Cardiac fibroblast (primary cell): ENCODE measurements around the gene VGF.

ENCODE experiments used
- DNase-seq, 2 donors: peaks; one replicate each; pipeline versions ENCODE4 v3.0.0 to v3.0.0-alpha.2; 2010; ENCODE audit warnings: low read depth in 2 of 2
- H3K4me3 ChIP-seq, 2 donors: replicated peaks in 1 of 2; 1 replicate in 1 of 2; 2 replicates in 1 of 2; pipeline ENCODE4 v1.5.1; 2011; ENCODE audit warnings: low read depth in 2 of 2, low read length in 2 of 2, mild to moderate bottlenecking in 2 of 2, moderate library complexity in 1 of 2
- TF ChIP-seq, protein P1 (sequence below): IDR thresholded peaks from one replicate; pipeline ENCODE4 v1.5.1; 2011; ENCODE audit warnings: low read depth, mild to moderate bottlenecking, low read length, inconsistent platforms

The VGF gene

DNA sequence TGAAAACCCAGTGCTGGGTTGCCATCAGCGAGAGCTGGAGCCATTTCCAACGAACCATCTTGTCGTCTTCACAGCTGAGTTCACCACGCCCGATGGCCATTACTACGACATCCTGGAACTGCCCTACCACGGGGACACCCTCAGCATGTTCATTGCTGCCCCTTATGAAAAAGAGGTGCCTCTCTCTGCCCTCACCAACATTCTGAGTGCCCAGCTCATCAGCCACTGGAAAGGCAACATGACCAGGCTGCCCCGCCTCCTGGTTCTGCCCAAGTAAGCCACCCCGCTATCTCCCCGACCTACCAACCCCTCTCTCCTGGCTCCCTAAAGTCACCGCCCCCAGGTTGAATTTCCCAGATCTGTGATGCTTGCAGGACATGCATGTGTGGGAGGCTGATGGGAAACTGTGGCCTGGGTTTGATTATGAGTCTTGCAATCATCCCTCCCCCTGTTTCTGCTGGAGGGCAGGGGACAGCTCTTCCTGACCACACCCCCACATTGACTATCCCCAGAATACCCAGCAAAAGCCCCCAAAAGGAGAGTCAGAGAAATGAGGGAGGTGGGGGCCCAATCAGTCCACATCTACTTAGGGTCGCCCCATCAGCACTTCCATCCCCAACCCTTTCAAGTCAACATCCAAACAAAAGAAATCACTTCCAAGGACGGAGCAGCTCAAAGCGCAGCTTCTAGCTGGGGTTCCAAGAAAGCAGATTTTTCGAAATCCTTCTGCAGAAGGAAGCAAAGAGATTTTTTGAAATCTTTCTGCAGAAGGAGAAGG lies 31.6 kb downstream of the VGF start:
- TF ChIP-seq, protein P1, sequence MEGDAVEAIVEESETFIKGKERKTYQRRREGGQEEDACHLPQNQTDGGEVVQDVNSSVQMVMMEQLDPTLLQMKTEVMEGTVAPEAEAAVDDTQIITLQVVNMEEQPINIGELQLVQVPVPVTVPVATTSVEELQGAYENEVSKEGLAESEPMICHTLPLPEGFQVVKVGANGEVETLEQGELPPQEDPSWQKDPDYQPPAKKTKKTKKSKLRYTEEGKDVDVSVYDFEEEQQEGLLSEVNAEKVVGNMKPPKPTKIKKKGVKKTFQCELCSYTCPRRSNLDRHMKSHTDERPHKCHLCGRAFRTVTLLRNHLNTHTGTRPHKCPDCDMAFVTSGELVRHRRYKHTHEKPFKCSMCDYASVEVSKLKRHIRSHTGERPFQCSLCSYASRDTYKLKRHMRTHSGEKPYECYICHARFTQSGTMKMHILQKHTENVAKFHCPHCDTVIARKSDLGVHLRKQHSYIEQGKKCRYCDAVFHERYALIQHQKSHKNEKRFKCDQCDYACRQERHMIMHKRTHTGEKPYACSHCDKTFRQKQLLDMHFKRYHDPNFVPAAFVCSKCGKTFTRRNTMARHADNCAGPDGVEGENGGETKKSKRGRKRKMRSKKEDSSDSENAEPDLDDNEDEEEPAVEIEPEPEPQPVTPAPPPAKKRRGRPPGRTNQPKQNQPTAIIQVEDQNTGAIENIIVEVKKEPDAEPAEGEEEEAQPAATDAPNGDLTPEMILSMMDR, result no peak
- H3K4me3 ChIP-seq, result peak overlapping the region in 1 of 2 donors; percentile 24
- peak; percentile 75 to 80 for DNase-seq

DNA sequence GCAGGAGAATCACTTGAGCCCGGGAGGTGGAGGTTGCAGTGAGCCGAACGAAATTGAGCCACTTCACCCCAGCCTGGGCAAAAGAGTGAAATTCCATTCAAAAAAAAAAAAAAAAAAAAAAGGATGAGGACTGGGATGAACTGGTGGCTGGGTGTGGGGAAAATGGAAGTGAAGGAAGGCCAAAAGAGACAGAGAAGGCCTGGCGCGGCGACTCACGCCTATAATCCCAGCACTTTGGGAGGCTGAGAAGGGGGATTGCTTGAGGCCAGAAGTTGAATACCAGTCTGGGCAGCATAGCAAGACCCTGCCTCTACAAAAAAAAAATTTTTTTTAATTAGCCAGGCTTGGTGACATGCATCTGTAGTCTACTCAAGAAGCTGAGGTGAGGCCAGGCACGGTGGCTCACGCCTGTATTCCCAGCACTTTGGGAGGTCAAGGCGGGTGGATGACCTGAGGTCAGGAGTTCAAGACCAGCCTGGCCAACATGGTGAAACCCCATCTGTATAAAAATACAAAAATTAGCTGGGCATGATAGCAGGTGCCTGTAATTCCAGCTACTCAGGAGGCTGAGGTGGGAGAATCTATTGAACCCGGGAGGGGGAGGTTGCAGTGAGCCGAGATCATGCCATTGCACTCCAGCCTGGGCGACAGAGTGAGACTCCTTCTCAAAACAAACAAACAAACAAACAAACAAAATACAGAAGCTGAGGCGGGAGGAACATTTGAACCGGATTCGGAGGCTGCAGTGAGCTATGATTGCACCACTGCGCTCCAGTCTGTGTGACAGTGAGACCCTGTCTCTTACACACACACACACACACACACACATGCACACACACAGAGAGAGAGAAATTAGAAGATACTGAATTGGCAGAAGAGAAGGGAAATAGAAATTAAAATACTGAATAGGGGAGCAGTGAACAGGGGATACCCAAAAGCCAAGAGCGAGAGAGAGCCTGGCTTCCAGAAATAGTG lies 32.5 kb downstream of the VGF start:
- H3K4me3 ChIP-seq, result peak overlapping the region in 1 of 2 donors; percentile 24
- DNase-seq, result peak; percentile 57 to 81

DNA sequence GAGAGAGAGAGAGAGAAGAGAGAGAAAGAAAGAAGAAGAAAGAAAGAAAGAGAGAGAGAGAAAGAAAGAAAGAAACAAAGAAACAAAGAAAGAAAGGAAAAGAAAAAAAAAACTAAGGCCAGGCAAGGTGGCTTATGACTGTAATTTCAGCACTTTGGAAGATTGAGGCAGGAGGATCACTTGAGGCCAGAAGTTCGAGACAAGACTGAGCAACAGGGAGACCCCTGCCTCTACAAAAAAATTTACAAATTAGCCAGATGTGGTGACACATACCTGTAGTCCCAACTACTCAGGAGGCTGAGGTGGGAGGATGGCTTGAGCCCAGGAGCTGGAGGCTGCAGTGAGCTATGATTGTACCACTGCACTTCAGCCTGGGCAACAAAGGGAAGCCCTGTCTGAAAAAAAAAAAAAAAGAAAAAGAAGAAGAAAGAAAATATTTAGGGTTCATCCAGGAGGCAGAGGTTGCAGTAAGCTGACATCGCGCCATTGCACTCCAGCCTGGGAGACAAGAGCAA lies 35.7 kb downstream of the VGF start:
- H3K4me3 ChIP-seq, result peak overlapping the region; percentile 11 to 55
- TF ChIP-seq, protein P1, result no peak
- peak; percentile 51 to 72 for DNase-seq

DNA sequence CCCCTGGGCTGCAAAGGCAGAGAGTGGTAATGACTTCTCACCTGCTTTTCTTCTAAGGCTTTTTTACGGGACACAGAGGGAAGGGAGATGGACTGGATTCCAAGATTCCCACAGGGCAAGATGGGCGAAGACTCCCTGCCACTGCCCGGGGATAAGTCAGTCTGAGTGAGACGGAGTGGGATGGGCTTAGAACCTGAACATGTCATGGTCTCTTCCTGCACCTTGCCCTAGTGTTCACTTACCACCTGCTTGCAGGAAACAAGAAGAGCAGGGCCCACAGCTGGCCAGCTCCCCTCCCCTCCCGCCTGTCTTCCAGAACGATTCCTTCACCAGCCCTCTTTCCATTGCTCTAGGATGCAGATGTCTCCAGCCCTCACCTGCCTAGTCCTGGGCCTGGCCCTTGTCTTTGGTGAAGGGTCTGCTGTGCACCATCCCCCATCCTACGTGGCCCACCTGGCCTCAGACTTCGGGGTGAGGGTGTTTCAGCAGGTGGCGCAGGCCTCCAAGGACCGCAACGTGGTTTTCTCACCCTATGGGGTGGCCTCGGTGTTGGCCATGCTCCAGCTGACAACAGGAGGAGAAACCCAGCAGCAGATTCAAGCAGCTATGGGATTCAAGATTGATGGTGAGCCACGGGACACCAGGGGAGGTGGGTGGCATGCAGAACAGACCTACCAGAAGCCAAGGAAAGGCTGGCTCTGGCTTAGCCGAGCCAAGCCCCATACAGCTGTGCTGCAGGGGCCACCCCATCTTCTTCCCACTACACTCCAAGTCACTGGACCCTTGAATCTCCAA lies 37.1 kb downstream of the VGF start:
- DNase-seq, result peak; percentile 63 to 71
- peak overlapping the region; percentile 61 to 95 for H3K4me3 ChIP-seq
- TF ChIP-seq, protein P1, result no peak

DNA sequence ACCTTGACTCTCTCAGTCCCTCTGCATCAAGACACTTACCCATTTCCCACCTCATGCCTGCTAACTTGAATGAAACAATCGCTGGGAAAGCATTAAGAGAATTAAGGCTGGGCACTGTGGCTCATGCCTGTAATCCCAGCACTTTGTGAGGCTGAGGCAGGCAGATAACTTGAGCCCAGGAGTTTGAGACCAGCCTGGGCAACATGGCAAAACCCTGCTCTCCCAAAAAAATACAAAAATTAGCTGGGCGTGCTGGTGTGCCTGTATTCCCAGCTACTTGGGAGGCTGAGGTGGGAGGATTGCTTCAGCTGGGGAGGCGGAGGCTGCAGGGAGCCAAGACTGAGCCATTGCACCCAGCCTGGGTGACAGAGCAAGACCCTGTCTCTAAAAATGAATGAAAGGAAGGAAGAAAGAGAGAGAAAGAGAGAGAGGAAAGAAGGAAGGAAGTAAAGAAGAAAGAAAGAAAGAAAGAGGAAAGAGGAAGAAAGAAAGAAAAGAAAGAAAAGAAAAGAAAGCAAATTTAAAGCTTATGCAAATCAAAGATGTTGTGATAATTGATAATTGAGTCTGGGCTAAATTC lies 37.8 kb downstream of the VGF start:
- peak in 1 of 2 donors; percentile 51 for DNase-seq
- peak overlapping the region; percentile 61 to 95 for H3K4me3 ChIP-seq
- TF ChIP-seq, protein P1, result no peak

DNA sequence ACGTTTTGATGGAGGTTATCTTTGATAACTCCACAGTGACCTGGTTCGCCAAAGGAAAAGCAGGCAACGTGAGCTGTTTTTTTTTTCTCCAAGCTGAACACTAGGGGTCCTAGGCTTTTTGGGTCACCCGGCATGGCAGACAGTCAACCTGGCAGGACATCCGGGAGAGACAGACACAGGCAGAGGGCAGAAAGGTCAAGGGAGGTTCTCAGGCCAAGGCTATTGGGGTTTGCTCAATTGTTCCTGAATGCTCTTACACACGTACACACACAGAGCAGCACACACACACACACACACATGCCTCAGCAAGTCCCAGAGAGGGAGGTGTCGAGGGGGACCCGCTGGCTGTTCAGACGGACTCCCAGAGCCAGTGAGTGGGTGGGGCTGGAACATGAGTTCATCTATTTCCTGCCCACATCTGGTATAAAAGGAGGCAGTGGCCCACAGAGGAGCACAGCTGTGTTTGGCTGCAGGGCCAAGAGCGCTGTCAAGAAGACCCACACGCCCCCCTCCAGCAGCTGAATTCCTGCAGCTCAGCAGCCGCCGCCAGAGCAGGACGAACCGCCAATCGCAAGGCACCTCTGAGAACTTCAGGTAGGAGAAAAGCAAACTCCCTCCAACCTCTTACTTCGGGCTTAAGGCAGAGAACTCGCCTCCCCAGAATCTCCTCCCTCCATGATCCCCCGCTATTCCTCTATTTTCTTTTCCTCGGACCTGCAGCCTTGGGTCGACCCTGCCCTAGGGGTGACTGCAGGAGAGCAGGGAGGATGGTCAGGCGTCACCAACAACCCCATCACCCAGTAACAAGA lies 38.5 kb downstream of the VGF start, which contains the start of gene SERPINE1:
Gene SERPINE1, plus strand, starts transcription at position 454 of the 809 bp plus-strand sequence. CDS start 1,290 bp downstream, outside the sequence.
- H3K4me3 ChIP-seq, result peak within 1 kb of the TSS; percentile 61 to 95
- DNase-seq, result peak; percentile 100

More for the DNA sequence above, 38.5 kb downstream of the VGF start, which contains the start of gene SERPINE1:
- TF ChIP-seq, protein P1, result peak; percentile 9
